Right forelimb (tissue), 1 donor: ENCODE results near the gene TNNT1.
"Not testable (repeated sequence)": the region's sequence is repeated elsewhere in the genome, so short reads cannot be mapped to it uniquely, and the experiment has no call there.

Experiments
- DNase-seq: peaks from one replicate; pipeline ENCODE4 v3.0.0-alpha.2; 2018

The TNNT1 gene

GRCh38 chr19:55166530-55167268, 17.7 kb upstream of the TNNT1 start, which contains the start of gene DNAAF3:
Gene DNAAF3 (minus strand): TSS chr19:55166613. CDS start chr19:55166413, 200 bp downstream.
- DNase-seq, result peak; percentile 90

GRCh38 chr19:55165952-55166529, 17.0 kb upstream of the TNNT1 start:
- peak; percentile 62 for DNase-seq

GRCh38 chr19:55161571-55162322, 12.7 kb upstream of the TNNT1 start:
- no peak for DNase-seq

GRCh38 chr19:55160986-55161365, 12.0 kb upstream of the TNNT1 start:
- no peak for DNase-seq

- DNase-seq, result peak; percentile 77
These were observed 11.4 kb upstream of the TNNT1 start for GRCh38 chr19:55160128-55160985.

GRCh38 chr19:55158848-55159749, 10.1 kb upstream of the TNNT1 start:
- DNase-seq, result no peak

GRCh38 chr19:55158423-55158822, 9.4 kb upstream of the TNNT1 start:
- DNase-seq, result no peak

GRCh38 chr19:55157064-55157908, 8.3 kb upstream of the TNNT1 start, which contains the start of gene TNNI3:
Gene TNNI3 (minus strand): TSS chr19:55157732. CDS start chr19:55157589, 143 bp downstream.
- no peak for DNase-seq

- DNase-seq, result no peak
These were observed 7.4 kb upstream of the TNNT1 start for GRCh38 chr19:55156202-55157063.

- DNase-seq, result not testable (repeated sequence)
These were observed 6.8 kb upstream of the TNNT1 start for GRCh38 chr19:55155784-55156183.

GRCh38 chr19:55153652-55154264, 4.8 kb upstream of the TNNT1 start:
- DNase-seq, result no peak

- DNase-seq, result no peak
These were observed 3.0 kb upstream of the TNNT1 start for GRCh38 chr19:55152017-55152416.

- DNase-seq, result no peak
These were observed 1.3 kb downstream of the TNNT1 start for GRCh38 chr19:55147545-55148251.

- DNase-seq, result no peak
These were observed 2.2 kb downstream of the TNNT1 start for GRCh38 chr19:55146705-55147273.

GRCh38 chr19:55146078-55146704, 2.8 kb downstream of the TNNT1 start:
- DNase-seq, result no peak

- DNase-seq, result no peak
These were observed 3.8 kb downstream of the TNNT1 start for GRCh38 chr19:55145232-55145631.

GRCh38 chr19:55141696-55142095, 7.3 kb downstream of the TNNT1 start:
- no peak for DNase-seq

- DNase-seq, result no peak
These were observed 11.1 kb downstream of the TNNT1 start for GRCh38 chr19:55137915-55138314.
